HAP-1 (cell line): ENCODE results near the gene EPX.
"Not testable (repeated sequence)": the region's sequence is repeated elsewhere in the genome, so short reads cannot be mapped to it uniquely, and the experiment has no call there.

Experiments used
- DNase-seq, 2 experiments: peaks; one replicate each; pipeline ENCODE4 v3.0.0-alpha.2; 2016 to 2020; ENCODE audit warnings: low spot score in 2 of 2
- H3K27me3 ChIP-seq: fragments of 250-450 bp; sonication (Bioruptor Pico); 2 replicates; pipeline ENCODE4 v1.5.1; 2020; ENCODE audit warnings: low read depth, mild to moderate bottlenecking, moderate library complexity
- H3K36me3 ChIP-seq: fragments of 250-450 bp; sonication (Bioruptor Pico); replicated peaks from 2 replicates; pipeline ENCODE4 v1.5.1; 2020; ENCODE audit warnings: mild to moderate bottlenecking
- H3K4me1 ChIP-seq: fragments of 250-450 bp; sonication (Bioruptor Pico); 2 replicates; pipeline ENCODE4 v1.5.1; 2020; ENCODE audit warnings: mild to moderate bottlenecking
- H3K4me3 ChIP-seq: fragments of 250-450 bp; sonication (Bioruptor Pico); 2 replicates; pipeline ENCODE4 v1.5.1; 2020; ENCODE audit warnings: mild to moderate bottlenecking, moderate library complexity
- H3K9me3 ChIP-seq: fragments of 250-450 bp; sonication (Bioruptor Pico); 2 replicates; pipeline ENCODE4 v1.5.1; 2020; ENCODE audit warnings: mild to moderate bottlenecking, moderate library complexity
- in situ Hi-C: fragments of 300-500 bp; cut with MboI; formaldehyde crosslinking; loops from 3 replicates; pipeline ENCODE4 v1.14.3; 2020; ENCODE audit warnings: low sequenced_read_pairs, inconsistent platforms, mixed read lengths

EPX gene, protein sequence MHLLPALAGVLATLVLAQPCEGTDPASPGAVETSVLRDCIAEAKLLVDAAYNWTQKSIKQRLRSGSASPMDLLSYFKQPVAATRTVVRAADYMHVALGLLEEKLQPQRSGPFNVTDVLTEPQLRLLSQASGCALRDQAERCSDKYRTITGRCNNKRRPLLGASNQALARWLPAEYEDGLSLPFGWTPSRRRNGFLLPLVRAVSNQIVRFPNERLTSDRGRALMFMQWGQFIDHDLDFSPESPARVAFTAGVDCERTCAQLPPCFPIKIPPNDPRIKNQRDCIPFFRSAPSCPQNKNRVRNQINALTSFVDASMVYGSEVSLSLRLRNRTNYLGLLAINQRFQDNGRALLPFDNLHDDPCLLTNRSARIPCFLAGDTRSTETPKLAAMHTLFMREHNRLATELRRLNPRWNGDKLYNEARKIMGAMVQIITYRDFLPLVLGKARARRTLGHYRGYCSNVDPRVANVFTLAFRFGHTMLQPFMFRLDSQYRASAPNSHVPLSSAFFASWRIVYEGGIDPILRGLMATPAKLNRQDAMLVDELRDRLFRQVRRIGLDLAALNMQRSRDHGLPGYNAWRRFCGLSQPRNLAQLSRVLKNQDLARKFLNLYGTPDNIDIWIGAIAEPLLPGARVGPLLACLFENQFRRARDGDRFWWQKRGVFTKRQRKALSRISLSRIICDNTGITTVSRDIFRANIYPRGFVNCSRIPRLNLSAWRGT

DNA sequence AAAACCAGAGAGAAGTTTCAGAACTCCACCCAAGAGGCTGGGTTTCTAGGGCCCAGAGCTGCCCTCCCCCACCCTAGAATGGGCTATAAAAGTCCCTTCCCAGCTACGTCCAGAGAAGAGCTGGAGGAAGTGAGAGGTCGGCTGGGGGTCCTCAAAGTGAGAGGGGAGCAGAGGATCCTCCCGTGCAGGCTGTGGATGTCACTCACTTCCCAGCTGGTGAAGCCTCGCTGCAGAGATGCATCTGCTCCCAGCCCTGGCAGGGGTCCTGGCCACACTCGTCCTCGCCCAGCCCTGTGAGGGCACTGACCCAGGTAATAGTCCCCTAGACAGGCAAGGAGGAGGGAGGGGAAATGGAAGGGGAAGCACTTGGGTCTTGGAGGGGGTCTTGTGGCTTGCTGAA lies at the start of gene EPX:
Gene EPX (plus strand): TSS at position 115 of the 400 bp plus-strand sequence. CDS start 121 bp downstream, at position 236.
- H3K4me1 ChIP-seq: no peaks in the 10 kb centered on the region
- no peak for DNase-seq
- H3K36me3 ChIP-seq: no peaks in the 10 kb centered on the region
- in situ Hi-C loops: no loop called here
- H3K9me3 ChIP-seq: no peaks in the 10 kb centered on the region
- no peak within 1 kb of the TSS for H3K4me3 ChIP-seq
- no peaks in the 10 kb centered on the region for H3K27me3 ChIP-seq

DNA sequence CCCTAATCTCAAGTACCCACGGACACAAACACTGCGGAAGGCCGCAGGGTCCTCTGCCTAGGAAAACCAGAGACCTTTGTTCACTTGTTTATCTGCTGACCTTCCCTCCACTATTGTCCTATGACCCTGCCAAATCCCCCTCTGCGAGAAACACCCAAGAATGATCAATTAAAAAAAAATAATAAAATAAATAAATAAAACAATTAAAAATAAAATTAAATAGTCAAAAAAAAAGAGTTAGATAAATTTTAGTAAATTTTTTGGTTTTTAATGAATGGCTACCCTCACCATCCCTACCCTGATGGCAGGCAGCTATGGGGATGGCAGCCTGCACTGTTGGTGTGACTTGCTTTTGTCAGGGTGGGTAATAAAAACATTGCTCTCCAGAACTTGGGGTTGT lies 49.2 kb upstream of the EPX start:
- in situ Hi-C loops, DNase-seq, H3K9me3 ChIP-seq, H3K4me1 ChIP-seq, H3K36me3 ChIP-seq, H3K4me3 ChIP-seq: not testable (repeated sequence)
- peaks cover 13% of the 10 kb centered on the region for H3K27me3 ChIP-seq

DNA sequence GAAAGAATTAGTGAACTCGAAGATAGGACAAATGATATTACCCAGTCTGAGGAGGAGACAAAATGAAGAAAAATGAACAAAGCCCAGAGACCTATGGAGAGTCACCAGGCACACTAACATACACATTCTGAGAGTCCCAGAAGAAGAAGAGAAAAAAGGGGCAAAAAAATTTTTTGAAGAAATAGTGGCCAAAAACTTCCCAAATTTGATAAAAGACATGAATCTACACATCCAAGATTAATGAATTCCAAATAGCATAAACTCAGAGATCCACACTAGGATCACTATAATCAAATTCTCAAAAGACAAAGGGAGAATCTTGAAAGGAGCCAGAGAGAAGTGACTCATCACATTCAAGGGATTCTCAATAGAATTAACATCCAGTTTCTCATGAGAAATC lies 47.7 kb upstream of the EPX start:
- peaks cover 7% of the 10 kb centered on the region for H3K9me3 ChIP-seq
- no peak overlapping the region for H3K4me3 ChIP-seq
- DNase-seq: no peak
- H3K27me3 ChIP-seq: peaks cover 18% of the 10 kb centered on the region
- H3K4me1 ChIP-seq: no peaks in the 10 kb centered on the region
- H3K36me3 ChIP-seq: no peaks in the 10 kb centered on the region
- in situ Hi-C loops: no loop called here

DNA sequence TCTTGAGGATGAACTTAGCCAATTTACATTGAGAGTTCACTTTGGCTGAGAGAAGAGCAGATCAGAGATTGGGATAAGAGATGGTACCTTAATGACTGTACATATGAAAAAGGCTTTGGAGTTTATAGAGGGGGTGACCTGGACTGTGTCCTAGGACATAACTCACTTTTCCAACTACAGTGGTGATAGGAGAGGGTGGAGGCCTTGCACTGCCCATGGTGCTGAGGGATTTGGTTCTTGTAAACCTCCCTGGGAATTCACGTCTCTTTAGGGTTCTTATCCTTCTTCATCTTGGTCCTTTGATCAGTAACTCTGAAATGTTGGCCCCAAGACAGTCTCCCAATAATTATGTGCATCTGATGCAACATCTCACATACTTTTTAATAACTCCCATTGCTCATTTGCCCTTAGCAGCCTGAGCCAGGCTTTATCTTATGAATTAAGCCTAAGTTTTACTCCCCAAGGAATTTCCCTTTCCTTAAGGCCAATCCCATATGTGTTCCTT lies 44.5 kb upstream of the EPX start, which contains the start of gene OR4D1:
Gene OR4D1 (plus strand): TSS at position 455 of the 505 bp plus-strand sequence. CDS start 6,770 bp downstream, outside the sequence.
- H3K27me3 ChIP-seq: peaks cover 26% of the 10 kb centered on the region
- no peaks in the 10 kb centered on the region for H3K4me1 ChIP-seq
- in situ Hi-C loops: no loop called here
- DNase-seq: no peak
- H3K4me3 ChIP-seq: no peak within 1 kb of the TSS
- H3K9me3 ChIP-seq: peaks cover 7% of the 10 kb centered on the region
- H3K36me3 ChIP-seq: no peaks in the 10 kb centered on the region

DNA sequence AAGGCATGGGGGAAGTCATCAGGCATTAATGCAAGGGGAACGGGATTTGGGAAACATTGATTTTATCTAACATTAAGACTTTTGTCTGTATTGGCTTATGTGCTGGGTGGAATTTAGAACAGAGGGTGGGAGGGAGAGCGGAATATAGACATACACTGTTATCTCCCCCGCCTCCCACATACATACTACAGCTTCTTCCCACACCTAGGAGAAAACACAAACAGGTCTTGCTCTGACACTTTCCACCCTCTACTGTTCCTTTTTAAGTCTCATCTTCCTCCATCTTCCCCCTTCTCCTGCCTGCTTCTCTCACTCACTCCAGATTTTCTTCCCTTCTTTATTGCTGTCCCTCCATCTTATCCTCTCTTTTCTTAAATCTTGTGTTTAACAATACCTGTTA lies 43.9 kb upstream of the EPX start:
- Histone ChIP-seq H3K27me3 (peaks cover 30% of the 10 kb centered on the region), H3K36me3 (no peaks in the 10 kb centered on the region)

DNA sequence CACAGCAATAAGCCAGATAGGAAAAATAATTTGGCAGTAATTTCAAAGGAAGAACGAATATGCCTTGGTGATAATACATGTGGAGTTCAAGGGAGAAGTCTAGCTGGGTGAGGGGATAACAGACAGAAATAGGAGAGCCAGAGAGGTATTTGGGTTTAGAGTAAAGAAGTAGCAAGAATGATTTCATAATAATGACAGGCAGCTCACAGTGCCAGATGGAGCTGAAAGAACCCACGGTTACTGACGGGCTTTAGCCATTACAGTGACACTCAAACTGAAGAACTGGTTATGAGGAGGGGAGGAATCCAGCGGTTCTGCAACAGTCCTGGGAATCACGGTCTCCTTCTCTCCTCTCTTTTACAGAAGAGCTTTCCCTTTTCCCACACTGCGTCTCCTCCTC lies 42.1 kb upstream of the EPX start:
- Histone ChIP-seq H3K9me3 (no peaks in the 10 kb centered on the region; the same call in 1 of the 2 replicates), H3K4me3 (no peak overlapping the region), H3K4me1 (no peaks in the 10 kb centered on the region), H3K36me3 (no peaks in the 10 kb centered on the region), H3K27me3 (peaks cover 35% of the 10 kb centered on the region)
- no peak for DNase-seq
- in situ Hi-C loops: no loop called here

More for the DNA sequence above, 43.9 kb upstream of the EPX start:
- DNase-seq: no peak
- in situ Hi-C loops: no loop called here
- Histone ChIP-seq H3K4me1 (no peaks in the 10 kb centered on the region), H3K4me3 (no peak overlapping the region), H3K9me3 (peaks cover 7% of the 10 kb centered on the region)

DNA sequence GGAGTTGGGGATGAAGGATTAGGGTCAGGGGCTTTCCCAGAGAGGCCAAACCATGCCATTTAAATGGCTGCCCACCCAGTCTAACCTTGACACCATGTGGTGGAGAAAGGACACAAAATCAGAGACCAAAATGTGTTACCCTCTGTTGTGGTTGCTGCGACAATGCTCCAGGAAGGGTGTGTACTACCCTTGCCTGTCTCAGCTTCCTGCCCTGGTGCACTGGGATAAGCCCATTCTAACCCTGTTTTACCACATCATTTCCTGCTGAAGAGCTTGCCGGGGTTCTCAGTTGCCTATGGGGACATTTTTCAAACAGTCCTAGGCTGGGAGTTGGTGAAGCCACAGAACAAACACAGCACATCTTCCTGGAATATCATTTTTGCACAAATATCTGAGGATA lies 39.5 kb upstream of the EPX start:
- in situ Hi-C loops: no loop called here
- no peak for DNase-seq
- H3K27me3 ChIP-seq: peaks cover 45% of the 10 kb centered on the region
- H3K4me3 ChIP-seq: no peak overlapping the region
- no peaks in the 10 kb centered on the region for H3K9me3 ChIP-seq
- H3K36me3 ChIP-seq: no peaks in the 10 kb centered on the region
- no peaks in the 10 kb centered on the region for H3K4me1 ChIP-seq

DNA sequence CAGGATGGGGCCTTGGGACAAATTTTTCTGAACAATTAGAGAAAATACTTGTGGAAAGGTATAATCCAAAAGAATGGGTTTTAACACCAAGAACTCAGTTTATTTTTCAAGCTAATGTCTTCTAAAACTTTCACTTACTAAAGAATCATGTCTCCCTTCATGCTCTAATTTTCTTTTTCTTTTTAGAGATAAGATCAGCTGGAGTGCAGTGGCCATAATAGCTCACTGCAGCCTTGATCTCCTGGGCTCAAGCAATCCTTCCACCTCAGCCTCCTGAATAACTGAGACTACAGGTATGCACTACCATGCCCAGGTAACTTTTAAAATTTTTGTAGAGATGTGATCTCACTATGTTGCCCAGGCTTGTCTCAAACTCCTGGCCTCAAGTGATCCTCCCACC lies 38.9 kb upstream of the EPX start:
- no peak for DNase-seq
- in situ Hi-C loops: no loop called here
- H3K27me3 ChIP-seq: peaks cover 45% of the 10 kb centered on the region
- H3K4me3 ChIP-seq: no peak overlapping the region
- no peaks in the 10 kb centered on the region for H3K36me3 ChIP-seq
- H3K9me3 ChIP-seq: no peaks in the 10 kb centered on the region
- no peaks in the 10 kb centered on the region for H3K4me1 ChIP-seq

DNA sequence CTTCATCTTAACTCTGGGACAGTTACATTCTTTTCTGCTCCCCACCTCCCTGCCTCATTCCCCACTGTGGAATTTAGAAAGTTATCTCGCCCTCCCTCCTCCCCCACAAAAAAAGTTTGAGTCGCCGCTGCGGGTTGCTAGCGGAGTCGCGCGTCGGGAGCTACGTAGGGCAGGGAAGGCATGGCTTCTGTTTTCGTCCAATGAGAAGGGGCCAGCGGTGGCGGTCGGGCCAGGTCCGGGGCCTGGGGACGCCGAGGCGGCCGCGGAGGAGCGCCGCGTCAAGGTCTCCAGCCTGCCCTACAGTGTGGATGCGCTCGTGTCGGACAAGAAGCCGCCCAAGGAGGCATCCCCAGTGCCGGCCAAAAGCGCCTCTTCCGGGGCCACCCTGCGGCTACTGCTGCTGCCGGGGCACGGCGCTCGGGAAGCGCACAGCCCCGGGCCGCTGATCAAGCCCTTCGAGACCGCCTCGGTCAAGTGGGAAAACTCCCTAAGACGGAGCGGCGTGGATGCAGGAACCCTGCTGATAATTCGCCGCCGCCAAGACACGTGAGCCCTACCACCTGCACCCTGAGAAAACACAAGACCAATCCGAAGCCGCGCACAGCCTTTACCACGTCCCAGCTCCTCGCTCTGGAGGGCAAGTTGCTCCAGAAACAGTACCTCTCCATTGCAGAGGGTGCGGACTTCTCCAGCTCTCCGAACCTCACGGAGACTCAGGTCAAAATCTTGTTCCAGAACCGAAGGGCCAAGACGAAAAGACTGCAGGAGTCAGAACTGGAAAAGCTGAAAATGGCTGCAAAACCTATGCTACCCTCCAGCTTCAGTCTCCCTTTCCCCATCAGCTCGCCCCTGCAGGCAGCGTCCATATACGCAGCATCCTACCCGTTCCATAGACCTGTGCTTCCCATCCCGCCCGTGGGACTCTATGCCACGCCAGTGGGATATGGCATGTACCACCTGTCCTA lies 35.4 kb upstream of the EPX start:
- DNase-seq: peak in 1 of 2 experiments; percentile 47
- in situ Hi-C loops: no loop called here

DNA sequence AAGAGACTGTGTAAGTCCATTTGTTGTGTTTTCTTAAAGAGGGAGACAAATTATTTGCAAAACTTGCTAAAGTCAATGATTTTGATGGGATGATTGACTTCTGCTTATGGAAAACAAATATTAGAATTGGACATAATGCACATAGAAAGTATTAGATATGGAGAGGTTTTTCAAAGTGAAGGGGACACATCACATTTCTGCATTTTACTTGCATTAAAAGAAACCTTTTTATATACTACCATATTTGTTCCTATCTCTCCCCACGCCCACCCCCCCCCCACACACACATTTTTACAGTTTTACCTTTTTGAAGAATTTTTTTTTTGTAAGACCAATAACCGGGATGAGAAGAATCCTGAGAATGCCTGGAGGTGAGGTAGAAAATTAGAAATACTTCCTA lies 34.3 kb upstream of the EPX start:
- H3K36me3 ChIP-seq: no peaks in the 10 kb centered on the region
- no peaks in the 10 kb centered on the region for H3K4me1 ChIP-seq
- peaks cover 29% of the 10 kb centered on the region for H3K27me3 ChIP-seq
- in situ Hi-C loops: no loop called here
- no peak overlapping the region for H3K4me3 ChIP-seq
- H3K9me3 ChIP-seq: no peaks in the 10 kb centered on the region
- DNase-seq: no peak

More for the DNA sequence above, 35.4 kb upstream of the EPX start:
- H3K4me1 ChIP-seq: no peaks in the 10 kb centered on the region
- peak overlapping the region; percentile 17 for H3K4me3 ChIP-seq
- peaks cover 25% of the 10 kb centered on the region for H3K27me3 ChIP-seq
- no peaks in the 10 kb centered on the region for H3K9me3 ChIP-seq
- no peaks in the 10 kb centered on the region for H3K36me3 ChIP-seq

DNA sequence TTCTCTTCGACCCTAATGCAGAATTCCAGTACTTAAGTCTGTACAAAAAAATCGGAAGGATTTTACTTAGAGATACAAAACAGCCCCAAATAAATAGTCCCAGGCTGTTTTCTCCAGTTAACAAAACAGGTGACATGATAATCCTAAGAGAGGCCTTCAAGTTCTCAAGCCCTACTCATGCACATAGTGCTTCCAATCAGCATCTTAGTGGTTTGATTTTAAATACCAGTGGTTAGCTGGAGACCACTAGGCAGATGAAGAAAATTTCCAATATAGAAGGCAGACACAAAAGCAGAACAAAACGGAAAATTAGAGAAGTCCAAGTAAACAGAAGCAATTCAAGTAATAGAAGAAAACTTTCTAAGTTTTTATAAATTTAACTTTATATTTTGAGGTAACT lies 31.0 kb upstream of the EPX start:
- no peaks in the 10 kb centered on the region for H3K4me1 ChIP-seq
- no peak for DNase-seq
- H3K27me3 ChIP-seq: peaks cover 24% of the 10 kb centered on the region
- H3K36me3 ChIP-seq: no peaks in the 10 kb centered on the region
- no peaks in the 10 kb centered on the region for H3K9me3 ChIP-seq
- in situ Hi-C loops: no loop called here
- H3K4me3 ChIP-seq: no peak overlapping the region

DNA sequence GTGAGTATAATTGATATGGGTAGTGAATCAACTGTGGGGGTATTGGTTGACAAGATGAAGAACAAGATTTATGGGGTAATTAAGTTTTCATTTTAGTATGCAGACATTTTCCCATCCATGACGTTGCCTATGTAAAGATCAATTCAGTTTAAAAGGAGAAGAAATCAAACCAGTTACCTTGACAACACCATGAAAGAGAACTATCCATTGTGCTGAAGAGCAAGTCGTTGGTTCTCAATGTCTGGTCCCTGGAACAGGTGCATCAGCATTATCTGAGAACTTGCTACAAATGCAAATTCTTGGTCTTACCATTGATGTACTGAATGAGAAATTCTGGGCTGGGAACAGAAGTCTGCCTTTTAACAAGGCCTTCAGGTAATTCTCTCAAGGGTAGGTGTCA lies 26.5 kb upstream of the EPX start:
- H3K4me1 ChIP-seq: no peaks in the 10 kb centered on the region
- in situ Hi-C loops: no loop called here
- no peak for DNase-seq
- H3K36me3 ChIP-seq: no peaks in the 10 kb centered on the region
- no peak overlapping the region for H3K4me3 ChIP-seq
- peaks cover 43% of the 10 kb centered on the region for H3K27me3 ChIP-seq
- H3K9me3 ChIP-seq: no peaks in the 10 kb centered on the region

DNA sequence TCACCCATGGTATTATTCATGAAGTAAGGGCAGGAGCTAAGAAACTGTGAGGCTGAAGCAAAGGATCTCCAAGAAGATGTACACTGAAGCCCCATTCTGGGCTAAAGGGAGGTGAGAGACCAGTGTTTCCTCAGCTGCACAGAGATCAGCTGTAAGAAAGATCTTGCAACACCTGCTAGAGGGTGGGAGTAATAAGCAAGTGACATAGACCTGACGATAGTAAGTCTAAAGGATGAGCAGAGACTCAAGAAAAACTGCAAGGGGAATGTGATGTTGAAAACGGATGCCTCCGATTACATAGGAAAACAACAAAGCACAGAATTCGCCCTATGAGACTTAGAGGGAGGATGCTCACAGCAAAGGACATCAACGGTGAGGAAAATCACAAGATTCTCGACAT lies 25.8 kb upstream of the EPX start, which contains the start of gene OR4D2:
Gene OR4D2 (plus strand): TSS at position 301 of the 400 bp plus-strand sequence. CDS start 2,674 bp downstream, outside the sequence.
- Histone ChIP-seq H3K4me1 (no peaks in the 10 kb centered on the region), H3K4me3 (no peak within 1 kb of the TSS), H3K27me3 (peaks cover 50% of the 10 kb centered on the region), H3K36me3 (no peaks in the 10 kb centered on the region), H3K9me3 (no peaks in the 10 kb centered on the region)
- DNase-seq: no peak
- in situ Hi-C loops: no loop called here
